IPS DF 19.7 (cell line): ENCODE results near the gene WDR70.
A peak's percentile ranks its signal among the peaks of the same experiment; 100 is the strongest.
"Not testable (repeated sequence)": the region's sequence is repeated elsewhere in the genome, so short reads cannot be mapped to it uniquely, and the experiment has no call there.

Experiments used
- DNase-seq: peaks from one replicate; pipeline ENCODE4 v3.0.0-alpha.2; 2013; ENCODE audit warnings: low read depth, low spot score

The WDR70 gene

DNA sequence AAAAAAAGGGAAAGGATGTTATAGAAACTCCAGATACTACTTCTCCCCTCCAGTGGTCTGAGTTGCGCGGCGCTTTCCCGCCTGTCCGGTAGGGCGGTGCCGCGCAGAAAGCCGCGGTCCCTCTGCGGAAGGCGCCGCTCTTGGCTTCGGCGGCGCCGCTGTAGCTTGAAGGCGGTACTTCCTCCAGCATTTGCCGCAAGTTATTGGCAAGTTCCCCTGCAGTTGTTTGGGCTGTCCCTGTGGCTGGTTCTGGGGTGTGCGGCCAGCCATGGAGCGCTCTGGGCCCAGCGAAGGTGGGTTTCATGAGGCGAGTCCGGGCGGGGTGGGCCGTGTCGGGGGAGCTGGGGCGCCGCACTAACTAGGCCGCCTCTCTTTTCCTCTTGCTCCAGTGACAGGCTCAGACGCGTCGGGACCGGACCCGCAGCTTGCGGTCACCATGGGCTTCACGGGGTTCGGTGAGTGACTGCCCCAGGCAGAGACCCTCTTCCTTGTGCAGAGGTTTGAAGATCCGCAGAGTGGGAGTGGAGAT is at the start of gene WDR70:
TSS of gene WDR70 (plus strand) at position 219 of the 529 bp plus-strand sequence. CDS start at position 269, 50 bp downstream.
- peak; percentile 78 for DNase-seq

DNA sequence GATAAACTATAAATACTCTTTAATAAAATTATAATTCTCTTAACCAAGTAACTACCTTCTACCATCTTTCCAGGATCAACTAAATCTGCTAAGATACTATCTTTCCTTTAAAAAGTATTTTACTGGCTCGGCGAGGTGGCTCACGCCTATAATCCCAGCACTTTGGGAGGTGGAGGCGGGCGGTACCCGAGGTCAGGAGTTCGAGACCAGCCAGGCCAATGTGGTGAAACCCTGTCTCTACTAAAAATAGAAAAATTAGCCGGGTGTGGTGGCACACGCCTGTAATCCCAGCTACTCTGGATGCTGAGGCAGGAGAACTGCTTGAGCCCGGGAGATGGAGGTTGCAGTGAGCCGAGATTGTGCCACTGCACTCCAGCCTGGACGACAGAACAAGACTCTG is 44.4 kb upstream of the WDR70 start:
- DNase-seq: not testable (repeated sequence)

DNA sequence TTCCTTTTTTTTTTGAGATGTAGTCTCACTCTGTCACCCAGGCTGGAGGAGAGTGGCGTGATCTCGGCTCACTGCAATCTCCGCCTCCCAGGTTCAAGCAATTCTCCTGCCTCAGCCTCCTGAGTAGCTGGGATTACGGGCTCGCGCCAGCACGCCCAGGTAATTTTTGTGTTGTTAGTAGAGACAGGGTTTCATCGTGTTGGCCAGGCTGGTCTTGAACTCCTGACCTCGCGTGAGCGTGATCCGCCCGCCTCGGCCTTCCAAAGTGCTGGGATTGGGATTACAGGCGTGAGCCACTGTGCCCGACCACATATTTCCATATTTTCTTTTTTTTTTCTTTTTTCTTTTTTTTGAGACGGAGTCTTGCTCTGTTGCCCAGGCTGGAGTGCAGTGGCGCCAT is 36.4 kb upstream of the WDR70 start:
- not testable (repeated sequence) for DNase-seq

DNA sequence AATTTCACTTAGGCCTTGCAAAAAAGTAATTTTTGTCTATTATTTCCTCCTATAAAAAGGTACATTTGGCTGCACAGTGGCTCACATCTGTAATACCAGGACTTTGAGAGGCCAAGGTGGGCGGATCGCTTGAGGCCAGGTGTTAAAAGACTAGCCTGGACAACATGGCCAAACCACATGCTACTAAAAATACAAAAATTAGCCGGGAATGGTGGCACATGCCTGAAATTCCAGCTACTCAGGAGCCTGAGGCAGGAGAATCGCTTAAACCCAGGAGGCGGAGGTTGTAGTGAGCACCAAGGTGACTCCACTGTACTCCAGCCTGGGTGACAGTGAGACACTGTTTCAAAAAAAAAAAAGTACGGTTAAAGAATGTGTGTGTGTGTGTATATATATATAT is 24.0 kb upstream of the WDR70 start:
- DNase-seq: no peak

DNA sequence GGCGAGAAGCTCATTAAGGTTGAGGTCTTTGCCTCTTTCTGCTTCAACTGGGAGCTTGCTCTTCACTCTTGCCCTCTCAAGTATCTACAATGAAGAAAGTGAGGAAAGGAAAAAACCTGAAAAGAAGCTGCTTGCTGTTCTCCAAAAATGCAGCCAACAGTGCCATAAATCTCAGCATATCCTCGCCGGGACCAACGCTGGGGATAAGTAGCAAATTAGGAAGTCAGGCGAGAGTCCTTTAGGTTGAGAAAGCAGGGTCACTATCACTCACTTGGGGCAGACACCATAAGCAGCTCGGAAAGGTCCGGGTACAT is 8.6 kb upstream of the WDR70 start:
- DNase-seq: no peak

DNA sequence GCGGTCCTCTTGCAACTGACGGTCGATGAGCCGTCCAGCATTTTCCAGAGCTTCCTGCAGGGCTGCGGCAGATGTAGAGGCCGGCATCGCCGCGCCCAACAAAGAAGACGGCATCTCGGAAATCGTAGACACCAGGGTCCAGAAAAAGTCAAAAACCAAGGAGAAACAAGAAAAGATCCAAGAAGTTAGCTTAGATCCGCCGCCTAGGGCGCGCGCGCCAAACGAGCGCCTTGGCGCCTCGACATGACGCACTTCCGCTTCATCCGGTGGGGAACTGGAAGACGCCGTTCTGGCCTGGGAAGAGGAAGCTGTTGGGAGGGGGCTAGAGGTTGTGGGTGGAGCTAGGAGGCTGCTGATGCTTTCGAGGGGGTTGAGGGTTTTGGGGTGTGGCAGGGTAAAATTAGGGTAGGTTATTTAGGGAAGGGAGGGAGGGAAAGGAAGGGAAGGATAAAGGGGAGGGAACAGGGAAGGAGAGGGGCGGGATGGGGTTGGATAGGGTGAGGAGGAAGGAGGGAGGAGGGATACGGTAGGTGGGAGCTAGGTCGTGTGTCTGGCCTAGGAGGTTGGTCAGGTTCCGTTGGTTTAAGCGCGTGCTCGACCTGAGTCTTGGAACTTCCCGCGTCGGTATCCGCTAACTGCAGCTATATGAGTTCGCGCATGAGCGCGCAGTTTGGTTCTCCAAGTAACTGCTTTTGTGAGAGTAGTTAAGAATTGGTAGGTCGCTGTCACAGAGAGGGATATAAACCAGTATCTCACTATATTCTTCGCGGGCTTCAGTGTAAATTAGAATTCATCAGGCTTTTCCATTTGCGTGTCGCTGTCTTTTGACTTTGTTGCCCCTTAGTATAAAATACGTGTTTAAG is 8.0 kb upstream of the WDR70 start, which contains the start of gene NUP155:
TSS of gene NUP155 (minus strand) at position 243 of the 863 bp plus-strand sequence. CDS start at position 114, 129 bp downstream.
- peak; percentile 97 for DNase-seq

DNA sequence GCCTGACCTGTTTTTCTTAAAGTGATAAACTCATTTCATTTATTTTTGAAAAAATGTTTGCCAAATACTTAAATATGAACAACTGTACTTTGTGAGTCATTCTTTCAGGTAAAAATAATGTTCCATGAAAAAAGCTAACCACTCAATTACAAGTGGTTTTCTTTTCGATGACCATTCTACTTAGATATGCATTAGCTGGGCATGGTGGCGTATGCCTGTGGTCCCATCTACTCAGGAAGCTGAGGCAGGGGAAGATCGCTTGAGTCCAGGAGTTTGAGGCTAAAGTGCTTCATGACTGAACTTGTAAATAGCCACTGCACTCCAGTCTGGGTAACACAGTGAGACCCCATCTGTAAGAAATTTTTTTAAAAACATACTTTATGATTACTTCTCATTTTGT is 4.0 kb upstream of the WDR70 start:
- no peak for DNase-seq

DNA sequence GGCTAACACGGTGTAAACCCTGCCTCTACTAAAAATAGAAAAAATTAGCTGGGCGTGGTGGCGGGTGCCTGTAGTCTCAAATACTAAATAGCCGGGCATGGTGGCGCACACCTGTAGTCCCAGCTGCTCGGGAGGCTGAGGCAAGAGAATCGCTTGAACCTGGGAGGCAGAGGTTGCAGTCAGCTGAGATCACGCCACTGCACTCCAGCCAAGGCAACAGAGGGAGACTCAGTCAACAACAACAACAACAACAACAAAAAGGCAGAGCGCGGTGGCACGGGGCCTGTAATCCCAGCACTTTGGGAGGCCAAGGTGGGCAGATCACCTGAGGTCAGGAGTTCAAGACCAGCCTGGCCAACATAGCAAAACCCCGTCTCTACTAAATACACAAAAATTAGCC is 1.1 kb upstream of the WDR70 start:
- not testable (repeated sequence) for DNase-seq

DNA sequence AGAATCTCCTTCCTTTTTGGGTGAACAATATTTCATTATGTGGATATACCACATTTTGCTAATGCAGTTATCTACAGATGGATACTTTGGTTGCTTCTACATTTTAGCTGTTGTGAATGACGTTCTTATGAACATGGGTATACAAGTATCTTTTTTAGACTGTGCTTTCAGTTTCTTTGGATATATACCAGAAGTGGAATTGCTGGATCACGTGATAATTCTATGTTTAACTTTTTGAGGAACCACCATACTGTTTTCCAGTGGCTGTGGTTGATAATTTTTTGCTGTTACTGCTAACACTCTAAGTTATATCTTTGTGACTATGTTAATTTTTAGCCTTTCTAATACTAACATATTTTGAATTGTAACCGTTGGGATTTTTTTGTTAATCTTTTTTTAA is 12.5 kb downstream of the WDR70 start:
- DNase-seq: no peak

DNA sequence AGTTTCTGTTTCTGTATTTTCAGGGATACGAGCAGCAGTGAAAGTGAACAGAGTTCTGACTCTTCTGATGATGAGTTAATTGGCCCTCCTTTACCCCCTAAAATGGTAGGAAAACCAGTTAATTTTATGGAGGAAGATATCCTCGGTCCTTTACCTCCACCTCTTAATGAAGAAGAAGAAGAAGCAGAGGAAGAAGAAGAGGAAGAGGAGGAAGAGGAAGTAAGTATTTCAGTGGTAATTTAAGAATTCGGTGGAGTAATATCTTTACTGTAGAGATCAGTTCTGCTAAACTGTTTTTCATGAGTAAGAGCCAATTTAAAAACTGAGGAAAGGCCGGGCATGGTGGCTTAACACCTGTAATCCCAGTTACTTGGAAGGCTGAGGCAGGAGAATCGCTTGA is 17.2 kb downstream of the WDR70 start:
- DNase-seq: no peak

DNA sequence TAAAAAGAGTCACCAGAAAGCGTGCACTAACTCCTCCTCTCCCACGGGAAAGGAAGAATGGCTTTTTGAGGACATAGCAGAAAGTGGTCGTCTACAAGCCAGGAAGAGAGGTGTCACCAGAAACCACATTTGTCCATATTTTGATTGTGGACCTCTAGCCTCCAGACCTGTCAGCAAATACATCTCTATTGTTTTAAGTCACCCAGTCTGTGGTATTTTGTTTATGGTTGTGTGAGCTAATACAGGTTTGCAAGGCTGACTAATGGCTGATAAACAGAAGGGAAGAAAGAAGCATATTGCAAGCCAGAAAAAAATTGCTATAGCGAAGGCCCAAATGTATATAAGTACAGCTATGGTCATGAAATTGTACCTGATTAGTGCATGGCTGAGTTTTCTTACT is 21.4 kb downstream of the WDR70 start:
- DNase-seq: no peak

DNA sequence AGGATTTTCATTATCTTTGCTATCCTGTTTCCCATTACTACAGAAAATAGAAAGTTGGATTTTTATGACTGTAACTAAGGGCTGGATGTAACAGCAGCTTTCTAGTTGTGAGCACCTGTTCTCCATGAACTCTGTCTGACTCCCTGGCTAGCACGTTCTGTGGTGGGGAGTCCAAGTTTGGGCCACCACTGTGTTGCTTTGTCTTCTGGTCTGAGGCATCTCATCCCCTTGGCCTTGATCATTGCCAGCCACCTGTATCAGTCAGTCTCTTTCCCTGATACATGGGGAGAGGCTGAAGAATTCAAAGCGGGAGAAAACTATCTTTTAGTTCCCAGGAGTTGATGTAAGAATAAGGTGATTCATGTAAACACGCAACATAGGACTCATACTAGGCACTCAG is 33.4 kb downstream of the WDR70 start:
- DNase-seq: no peak

DNA sequence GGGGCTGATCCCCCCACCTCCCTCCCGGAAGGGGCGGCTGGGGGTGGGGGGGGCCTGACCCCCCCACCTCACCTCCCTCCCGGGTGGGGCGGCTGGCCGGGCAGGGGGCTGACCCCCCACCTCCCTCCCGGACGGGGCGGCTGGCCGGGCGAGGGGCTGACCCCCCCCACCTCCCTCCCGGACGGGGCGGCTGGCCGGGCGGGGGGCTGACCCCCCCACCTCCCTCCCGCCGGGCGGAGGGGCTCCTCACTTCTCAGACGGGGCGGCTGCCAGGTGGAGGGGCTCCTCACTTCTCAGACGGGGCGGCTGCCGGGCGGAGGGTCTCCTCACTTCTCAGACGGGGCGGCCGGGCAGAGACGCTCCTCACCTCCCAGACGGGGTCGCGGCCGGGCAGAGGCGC is 36.3 kb downstream of the WDR70 start:
- DNase-seq: not testable (repeated sequence)

DNA sequence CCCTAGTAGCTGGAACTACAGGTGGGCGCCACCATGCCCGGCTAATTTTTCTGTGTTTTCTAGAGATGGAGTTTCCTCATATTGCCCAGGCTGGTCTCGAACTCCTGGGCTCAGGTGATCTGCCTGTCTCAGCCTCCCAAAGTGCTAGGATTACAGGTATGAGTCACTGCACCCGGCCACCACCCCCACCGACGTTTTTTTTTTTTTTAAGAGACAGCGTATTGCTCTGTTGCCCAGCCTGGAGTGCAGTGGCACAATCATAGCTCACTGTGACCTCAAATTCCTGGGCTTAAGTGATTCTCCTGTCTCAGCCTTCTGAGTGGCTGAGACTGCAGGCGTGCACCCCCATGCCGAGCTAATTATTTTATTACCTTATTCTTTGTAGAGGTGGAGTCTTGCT is 38.2 kb downstream of the WDR70 start:
- no peak for DNase-seq

DNA sequence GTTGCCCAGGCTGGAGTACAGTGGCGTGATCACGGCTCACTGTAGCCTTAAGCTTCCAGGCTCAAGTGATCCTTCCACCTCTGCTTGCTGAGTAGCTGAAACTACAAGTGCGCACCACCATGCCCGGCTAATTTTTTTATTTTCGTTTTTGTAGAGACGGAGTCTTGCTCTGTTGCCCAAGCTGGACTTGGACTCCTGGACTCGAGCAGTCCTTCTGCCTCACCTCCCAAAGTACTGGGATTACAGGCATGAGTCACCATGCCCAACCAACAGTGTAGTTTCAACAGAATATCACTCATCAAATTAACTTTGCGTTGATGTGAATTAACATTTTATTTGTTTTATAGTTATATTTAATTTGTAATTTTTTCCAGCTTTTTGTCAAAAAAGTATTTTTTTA is 45.3 kb downstream of the WDR70 start:
- DNase-seq: no peak

DNA sequence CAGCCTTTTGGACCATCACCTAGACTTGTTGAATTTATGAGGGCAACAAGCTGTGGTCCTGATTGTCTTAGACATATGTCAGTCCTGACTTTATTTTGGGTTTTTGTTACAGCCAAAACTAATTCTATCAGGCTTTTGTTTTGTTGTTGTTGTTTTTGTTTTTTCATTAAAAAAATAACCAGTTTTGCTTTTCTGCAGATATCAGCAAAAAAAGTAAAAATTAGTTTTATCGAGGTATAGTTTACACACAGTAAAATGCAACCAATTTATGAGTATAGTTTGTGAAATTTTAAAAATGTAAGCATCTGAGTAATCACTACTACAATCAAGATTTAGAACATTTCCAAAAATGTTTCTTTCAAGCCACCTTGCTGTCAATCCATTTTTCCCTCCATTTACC is 48.9 kb downstream of the WDR70 start:
- no peak for DNase-seq

DNA sequence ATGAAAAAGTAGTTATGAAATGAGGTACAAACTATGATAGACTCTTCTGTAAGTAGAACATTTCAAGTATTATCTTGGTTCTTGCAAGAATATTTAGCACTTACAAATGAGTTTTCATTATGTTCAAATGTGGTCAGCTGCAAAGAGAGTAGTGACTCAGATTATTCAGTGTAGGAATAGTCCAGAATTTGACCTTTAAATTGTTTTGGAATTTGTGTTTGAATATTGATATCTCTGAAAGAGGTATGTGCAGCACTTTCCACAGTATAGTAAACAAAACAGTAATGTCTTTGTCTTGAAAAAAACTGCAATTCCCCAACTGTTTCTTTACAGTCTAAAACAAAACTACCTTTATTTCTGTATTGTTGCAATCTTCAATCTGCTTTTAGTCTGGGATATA is 56.1 kb downstream of the WDR70 start:
- no peak for DNase-seq

DNA sequence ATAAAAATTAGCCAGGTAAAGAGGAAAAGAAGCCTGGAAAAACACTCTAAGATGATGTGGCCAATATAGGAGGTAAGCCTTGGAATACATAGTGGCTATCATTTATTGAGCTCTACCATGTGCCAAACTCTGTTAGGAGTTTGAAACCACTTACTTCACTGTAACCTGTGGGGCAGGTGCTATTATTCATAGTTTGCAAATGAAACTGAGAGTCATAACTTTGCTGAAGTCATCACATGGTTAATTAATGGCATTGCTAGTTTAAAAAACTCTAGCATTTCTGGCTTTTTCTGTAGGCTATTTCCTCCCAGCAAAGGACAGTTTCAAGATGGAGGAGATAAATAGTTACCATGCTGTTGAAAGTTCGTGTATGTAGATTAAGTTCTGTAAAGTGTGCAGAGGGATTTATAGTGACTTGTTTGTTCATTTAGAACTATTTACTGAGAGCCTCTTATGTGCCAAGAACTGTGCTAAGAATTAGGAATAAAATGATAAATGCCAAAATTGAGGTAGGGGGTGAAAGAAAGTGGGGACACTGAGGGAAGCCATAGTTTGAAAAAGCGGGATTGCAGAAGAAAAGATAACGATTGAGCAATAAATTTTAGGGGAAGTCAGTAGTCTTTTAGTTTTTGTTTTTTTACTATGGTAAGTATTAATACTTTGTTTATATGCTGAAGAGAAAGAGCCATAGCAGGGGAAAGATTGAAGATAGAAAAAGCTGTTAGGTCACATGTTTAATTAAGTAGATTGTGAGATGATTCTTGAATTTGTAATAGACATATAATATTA is 57.2 kb downstream of the WDR70 start:
- no peak for DNase-seq

DNA sequence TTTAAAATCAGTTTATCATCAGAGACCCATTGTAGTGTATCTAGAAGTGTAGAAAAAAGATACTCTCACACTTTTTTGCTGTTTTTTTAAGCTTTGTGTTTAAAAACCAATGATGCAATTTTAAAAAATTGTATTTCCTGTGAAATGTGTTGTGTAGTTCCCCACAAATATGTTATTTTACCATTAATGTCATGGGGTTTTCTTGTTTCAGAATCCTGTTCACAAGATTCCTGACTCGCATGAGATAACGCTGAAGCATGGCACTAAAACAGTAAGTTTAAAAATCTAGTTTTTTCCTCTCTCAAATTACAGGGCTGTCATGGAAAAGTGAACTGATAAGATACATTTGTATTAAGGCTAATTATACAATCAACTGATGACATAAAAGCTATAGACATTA is 58.6 kb downstream of the WDR70 start:
- DNase-seq: no peak

DNA sequence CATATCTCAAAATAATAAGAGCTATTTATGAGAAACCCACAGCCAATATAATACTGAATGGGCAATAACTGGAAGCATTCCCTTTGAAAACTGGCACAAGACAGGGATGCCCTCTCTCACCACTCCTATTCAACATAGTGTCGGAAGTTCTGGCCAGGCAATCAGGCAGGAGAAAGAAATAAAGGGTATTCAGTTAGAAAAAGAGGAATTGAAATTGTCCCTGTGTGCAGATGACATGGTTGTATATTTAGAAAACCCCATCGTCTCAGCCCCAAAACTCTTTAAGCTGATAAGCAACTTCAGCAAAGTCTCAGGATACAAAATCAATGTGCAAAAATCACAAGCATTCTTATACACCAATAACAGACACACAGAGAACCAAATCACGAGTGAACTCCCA is 66.7 kb downstream of the WDR70 start:
- DNase-seq: not testable (repeated sequence)

DNA sequence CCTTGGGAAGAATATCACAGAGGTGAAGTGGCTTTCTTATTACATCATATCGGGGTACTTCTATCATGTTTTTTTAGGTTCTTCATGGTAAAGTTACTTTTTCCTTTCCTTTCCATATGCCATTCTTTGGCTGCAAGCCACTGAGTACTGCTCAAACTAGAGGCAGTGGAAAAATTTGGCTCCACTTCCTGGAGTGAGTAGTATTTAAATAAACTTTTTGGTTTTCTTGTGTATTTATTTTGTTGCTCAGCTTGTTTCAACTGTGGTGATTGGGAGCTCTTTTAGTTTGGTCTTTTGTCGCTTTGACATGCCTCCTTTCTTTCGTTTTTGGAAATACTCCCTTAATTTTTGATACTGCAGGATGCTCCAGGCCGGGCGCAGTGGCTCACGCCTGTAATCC is 69.8 kb downstream of the WDR70 start:
- DNase-seq: no peak

DNA sequence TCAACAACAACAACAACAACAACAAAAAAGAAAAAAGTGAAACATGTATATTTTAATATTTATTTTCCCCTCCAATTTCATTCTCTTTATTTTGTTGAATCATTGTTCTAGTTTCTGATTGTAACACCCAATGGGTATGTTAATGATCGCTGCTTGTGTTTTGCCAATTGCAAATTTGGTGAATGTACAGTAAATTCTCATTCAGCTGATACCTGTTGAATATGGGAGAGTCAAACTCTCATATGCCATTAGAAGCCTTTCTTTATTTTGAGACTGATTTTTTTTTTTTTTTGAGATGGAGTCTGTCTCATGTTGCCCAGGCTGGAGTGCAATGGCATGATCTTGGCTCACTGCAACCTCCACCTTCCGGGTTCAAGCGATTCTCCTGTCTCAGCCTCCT is 72.9 kb downstream of the WDR70 start:
- not testable (repeated sequence) for DNase-seq

DNA sequence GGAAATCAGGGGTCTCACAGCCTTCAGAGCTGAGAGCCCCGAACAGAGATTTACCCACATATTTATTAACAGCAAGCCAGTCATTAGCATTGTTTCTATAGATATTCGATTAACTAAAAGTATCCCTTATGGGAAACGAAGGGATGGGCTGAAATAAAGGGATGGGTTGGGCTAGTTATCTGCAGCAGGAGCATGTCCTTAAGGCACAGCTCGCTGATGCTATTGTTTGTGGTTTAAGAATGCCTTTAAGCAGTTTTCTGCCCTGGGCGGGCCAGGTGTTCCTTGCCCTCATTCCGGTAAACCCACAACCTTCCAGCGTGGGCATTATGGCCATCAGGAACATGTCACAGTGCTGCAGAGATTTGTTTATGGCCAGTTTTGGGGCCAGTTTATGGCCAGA is 74.1 kb downstream of the WDR70 start:
- DNase-seq: not testable (repeated sequence)
